ENCODE data around the gene IER5. TPM values are rescaled to one million over a fixed set of nuclear protein-coding genes. Genes with fewer than 3 reads are reported as not detected.

IER5 gene
- polyA plus RNA-seq, 10 donors: 5.4 to 17.9 (median 8.3) TPM

DNA sequence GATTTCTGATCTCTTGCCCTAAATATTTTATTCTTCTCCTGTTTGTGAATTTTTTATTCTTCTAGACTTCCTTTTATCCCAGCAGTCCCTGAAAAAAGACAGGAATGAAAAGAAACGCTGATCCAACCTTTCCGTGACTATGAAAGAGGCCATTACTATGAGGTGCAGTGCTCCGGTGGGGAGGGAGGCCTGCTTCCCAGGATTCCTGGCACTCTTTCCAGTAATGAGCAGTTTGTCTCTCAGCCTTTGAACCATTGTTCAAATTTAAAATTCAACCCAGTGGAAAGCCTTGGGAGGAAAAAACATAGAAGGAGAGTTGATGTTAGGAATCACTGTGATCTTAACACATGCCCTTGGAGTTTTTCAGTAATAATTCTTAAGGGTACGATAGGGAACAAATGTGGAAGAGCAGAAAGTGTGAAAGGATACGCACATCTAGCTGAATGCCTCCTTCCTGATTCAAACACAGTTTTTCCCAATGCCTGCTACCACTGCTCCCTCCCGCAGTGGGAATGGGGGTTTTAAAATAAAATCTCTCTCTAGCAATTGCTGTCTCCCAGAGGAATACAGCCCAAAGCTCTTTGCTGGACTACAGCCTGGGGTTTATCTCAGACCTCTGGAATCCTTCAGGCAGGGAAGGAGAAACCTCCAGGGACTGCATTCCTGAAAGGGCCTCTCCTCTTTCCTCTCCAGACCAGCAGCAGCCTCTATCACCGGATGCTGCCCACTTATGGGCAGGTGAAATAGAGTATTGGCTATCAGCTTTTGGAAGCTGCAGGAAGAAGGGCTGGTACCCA lies 6.1 kb downstream of the IER5 start:
- DNase-seq: peak in 2 of 3 donors; percentile 65 to 93

GRCh38 chr1:181095260-181095659 lies 6.8 kb downstream of the IER5 start:
- DNase-seq: no peak

GRCh38 chr1:181095763-181096184 lies 7.3 kb downstream of the IER5 start:
- DNase-seq: no peak

GRCh38 chr1:181097242-181097641 lies 8.7 kb downstream of the IER5 start:
- DNase-seq: peak in 1 of 3 donors; percentile 56

DNA sequence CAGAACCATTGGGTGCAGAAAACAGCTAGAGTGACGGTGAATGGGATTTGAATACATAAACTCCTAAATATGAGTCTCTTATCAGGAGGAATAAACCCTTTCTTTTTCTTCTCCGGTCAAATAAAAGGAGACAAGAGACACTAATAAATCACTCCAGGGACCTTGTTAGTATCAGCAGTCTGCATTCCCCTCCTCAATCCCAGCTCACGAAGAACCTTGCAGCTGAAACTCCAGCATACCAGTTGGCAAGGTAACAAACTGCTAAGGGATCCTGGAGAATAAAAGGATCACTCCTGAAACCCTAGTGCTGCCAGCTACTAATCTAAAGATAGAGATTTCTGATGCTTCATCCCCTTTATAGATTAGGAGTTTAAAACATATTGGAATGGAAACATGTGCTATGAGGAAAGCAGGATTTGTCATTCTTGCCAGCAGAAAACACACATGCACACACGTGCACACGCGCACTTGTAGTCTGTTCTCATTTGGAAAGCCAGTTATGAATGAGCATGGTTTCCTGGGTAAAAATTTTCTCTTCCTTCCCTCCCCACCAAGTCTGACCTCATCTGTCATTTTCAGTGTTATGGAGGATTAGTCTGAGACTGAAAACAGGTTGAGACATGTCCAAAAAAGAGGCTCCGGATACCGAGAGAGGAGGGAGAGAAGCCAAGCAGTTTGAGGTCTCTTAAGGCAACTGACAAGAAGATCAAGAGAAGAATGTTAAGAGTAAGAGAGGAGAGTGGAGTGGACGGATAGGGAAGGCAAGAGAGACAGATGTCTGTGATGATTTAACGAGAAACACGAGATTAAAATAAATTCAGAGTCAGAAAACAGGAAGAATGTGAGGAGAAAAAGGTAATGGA lies 10.9 kb downstream of the IER5 start:
- DNase-seq: peak in 1 of 3 donors; percentile 66

DNA sequence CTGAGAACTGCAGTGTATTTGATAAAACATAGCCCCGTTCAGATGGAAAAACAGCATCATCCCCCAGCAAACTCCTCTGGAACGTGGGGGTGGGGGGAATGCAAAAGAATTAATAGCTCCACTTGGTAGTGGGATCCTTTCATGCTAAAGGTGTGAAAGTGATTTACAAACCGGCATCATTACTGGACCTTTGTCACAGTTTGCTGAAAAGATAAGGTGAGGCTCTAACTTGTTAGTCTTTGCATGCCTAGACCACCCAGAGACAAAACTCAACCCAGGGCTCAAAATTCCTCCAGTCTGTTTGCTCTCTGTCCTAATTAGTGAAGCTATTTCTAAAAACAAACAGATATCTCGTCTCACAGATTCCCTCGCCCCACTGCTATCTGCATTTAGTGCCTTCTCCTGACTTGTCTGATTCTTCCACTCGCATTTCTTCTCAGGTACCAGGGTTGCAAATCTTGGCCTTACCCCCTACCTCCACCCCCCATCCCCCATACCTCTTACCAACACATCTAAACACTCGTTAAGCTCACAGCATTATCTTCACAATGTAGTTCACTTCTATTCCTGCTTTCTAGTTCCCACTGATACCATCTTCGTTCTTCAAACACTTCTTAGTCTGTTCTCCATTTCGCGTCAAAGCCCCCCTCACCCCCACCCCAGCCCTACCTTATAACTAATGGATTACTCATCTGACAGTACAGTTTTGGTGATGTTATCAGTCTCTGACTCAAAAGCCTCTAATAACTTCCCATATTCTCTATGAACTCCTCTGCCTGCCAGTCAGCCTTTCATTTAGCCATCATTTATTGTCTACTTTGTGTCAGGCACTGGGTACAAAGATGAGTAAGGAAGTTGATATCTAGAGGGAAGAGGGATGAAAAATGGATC lies 11.8 kb downstream of the IER5 start:
- DNase-seq: no peak

DNA sequence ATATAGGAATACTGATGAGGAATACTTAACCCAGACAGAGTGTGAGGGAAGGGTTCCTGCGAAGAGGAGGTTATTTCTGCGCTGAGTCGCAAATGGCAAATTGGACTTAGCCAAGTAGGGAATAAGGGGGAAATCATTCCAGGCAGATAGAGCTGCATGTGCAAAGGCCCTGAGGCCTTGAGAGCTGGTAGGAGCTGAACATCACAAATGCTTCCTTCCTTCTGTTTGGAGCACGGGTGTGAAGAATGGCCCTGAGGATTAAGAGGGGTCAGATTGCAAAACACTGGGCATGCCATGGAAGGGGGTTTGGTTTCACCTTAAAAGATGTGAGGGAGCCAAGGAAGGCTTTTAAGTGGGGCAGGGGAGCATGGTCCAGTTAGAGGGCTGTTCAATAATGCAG lies 12.4 kb downstream of the IER5 start:
- no peak for DNase-seq

DNA sequence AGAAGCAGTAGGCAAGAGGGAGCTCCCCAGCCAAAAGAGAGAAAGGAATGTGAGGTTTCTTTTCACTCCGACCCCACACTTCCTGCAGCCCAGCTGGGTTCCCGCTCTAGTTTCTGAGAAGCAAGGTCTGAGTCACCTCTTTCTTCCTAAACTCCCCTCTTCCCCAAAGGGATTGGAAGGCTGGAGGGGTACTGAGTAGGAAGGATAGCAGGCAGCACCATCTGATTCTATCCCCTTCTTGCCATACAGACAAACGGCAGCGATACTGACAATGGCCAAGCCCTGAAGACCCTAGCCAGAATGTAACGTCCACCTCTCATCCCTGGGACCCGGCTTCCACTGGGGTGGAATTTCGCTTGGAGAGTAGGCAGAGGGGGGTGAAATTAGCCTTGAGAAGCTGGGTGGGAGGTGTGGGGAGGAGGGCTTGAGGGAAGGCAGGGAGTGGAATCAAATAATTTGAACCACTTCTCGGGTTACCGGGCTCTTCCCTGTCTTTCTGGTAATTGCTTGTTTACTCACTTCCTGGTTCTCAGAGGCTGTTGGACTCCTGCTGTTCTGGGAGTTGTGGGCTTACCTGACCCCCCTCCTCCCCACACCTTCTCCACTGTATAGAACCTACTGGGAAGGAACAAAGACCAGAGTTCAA lies 13.2 kb downstream of the IER5 start:
- DNase-seq: peak in 1 of 3 donors; percentile 41

GRCh38 chr1:181102841-181103240 lies 14.3 kb downstream of the IER5 start:
- no peak for DNase-seq

- no peak for DNase-seq
Measured at GRCh38 chr1:181103399-181103798, 14.9 kb downstream of the IER5 start.

GRCh38 chr1:181104042-181104789 lies 15.7 kb downstream of the IER5 start:
- DNase-seq: no peak

DNA sequence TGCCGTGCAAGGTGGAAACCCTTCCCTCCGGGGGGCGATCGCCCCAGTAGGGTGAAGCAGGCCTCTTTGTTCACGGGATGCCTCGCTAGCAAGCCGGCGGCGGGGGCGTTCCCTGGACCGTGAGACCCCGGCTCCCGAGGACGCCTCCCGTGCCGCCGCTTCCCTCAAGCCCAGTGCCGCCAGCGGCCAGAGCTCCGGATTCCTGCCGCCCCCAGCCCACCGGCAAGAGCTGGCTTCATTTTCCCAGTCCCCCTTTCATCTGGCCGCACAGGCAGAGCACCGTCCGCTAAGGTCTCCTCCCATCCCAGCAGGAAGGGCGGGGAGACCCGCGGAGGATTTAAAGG lies 16.3 kb downstream of the IER5 start:
- DNase-seq: peak in 1 of 3 donors; percentile 38

DNA sequence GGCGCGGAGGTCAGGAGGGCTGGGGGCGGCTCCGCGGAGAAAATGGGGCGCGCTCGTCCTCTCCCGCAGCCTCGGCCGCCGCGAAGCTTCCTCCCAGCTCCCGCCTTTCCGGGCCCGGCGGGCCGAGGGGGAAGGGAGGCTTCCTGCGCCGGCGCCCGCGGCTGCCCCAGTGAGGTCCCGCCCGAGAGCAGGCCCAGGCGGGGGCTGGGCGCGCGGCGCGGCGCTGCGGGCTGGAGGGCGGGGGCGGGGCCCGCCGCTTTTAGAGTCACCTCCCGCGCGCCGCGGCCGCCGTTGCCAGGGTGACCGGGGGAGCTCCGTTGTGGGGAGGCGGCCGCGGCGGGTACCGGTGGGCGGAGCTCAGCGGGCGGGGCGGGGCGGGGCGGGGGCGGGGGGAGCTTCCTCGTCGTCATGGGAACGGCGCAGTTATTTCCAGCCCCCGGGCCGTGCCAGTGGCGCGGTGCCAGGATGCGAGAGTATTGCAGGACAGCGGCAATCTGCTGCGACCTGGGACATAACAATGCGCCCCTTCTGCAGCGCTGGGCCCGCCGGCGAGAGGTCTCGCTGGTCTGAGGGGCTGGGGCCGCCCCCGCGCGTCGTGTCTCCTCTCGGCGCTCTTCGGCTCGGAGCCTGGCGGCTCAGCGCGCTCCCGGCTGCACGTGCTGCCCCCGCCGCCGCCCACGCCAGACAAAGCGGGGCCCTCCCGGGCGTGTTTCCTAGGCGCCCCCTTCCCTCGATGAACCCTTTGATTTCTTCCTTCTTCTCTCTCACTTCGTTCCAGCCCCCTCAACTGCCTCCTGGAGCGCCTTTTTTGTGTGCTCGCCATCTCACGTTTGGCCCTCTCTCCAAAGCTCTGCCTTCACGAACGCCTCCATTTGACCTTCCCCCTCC lies 16.9 kb downstream of the IER5 start:
- peak; percentile 92 to 94 (median 92) for DNase-seq

DNA sequence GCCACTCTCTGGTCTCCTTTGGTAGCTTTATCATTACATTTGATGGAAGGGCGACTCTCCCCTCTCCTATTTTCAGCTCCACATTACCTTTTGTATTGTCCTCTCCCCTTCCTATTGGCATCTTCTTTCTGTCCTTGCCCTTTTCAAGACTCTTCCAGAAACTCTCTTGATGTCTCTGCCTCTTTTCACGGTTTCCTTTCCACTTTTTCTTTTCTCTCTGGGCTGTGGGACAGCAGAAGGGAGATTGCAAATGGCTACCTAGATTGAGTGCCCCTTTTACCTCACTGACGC lies 17.5 kb downstream of the IER5 start:
- no peak for DNase-seq

DNA sequence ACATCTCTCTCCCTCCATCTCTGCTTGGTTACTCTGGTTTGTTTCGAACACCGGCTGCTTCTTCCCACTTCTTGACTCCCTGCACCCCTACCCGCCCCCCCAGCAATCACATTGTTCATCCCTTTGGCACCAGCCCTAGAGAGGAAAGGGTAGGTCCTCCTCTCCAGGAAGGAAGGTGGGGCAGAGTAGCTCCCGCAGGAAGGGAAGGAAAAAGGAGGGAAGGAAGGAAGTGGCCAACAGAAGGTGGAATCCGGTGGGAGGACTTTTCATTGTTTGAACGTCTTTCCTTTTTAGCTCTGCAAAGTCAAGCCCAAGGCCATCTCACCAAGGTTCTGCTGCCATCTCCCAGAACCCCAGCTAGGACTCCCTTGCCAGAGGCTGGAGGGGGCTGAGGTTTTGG lies 18.0 kb downstream of the IER5 start:
- DNase-seq: no peak

DNA sequence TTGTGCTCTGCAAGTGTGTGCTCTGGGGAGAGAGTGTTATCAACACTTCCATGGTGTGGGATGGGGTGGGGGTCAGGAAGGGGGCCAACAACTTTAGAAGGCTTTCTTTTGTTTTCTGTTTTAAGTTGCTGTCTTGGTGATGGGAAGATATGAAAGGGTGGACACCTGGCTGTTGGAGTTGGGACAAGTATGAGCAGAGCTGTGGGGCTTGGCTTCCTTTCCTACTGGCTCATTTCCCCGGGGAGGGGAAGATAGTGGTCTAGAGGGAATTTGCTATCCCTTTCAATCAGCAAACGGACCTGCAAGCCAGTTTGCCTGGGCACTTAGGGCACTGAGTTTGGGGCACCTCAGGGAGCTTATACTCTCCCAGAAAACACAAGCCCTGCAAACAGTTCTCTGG lies 19.2 kb downstream of the IER5 start:
- DNase-seq: no peak

DNA sequence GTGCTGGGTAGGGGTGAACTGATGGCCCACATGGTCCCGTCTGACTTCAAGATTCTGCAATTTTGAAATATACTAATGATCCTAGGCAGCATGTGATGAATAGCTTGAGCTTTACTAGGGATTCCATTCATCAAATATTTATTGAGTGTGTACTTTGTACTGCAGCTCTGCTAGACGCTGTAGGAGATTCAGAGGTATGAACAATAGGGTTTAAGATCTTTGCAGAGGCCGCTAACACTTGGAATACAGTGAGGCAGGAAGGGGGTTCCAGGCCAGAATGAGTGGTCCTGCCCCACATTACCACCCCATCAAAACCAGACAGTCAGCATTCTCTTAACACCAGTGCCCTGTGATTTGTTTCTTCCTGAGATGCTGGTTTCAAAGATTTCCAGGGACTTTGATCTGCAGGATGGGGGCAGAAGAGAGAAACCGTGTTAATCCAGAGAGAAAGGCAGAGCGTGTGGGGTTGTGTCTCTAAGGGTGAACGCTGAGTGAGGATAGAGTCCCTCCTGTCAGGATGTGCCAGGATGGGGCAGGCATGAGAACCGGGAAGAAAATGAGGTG lies 19.9 kb downstream of the IER5 start:
- DNase-seq: no peak

DNA sequence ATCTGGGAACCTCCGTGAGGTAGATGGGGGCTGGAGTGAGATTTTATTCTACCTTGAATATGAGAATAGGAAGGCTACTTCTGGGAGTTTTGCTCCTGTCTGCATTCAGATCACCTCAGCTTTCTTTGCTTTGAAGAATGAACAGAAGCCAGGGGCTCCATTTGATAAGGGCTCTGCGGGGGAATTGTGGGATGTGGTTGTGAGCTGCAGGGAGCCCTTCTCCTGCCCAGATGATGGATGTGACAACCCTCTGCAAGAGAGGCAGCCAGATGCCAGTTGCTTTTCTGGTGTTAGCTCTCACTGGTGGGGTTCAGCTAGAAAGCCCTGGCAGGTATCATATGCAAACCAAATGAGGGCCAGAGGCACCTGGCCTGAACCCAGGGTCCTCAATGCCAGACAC lies 21.5 kb downstream of the IER5 start:
- DNase-seq: no peak

DNA sequence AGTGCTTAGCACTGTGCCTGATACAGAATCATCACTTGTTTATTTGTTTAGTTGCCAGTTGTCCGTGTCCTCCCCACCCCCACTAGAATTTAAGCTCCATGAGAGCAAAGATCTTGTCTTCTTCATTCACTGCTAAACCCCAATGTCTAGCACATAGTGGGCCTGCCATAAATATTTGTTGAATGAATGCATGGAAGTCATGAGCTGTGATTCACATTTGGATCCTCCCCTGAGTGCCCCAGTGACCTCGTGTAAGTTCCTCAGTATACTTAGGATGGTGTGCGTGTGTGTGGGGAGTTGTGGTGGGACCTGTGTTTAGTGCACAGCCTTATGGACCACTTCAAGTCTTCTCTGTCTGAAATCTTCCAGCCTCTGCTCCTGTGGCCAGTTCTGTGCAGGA lies 23.1 kb downstream of the IER5 start:
- DNase-seq: no peak

Measured in muscle of back (tissue), 11 donors.